Activated CD8-positive, alpha-beta memory T cell treated with anti-CD3 and anti-CD28 coated beads for 4 hours (primary cell): ENCODE results near the gene BANP.
"Not testable (repeated sequence)": the region's sequence is repeated elsewhere in the genome, so short reads cannot be mapped to it uniquely, and the experiment has no call there.

Experiments used
- DNase-seq, 2 donors: peaks; one replicate each; pipeline ENCODE4 v3.0.0-alpha.2; 2020; ENCODE audit warnings: low read depth in 2 of 2

The BANP gene

DNA sequence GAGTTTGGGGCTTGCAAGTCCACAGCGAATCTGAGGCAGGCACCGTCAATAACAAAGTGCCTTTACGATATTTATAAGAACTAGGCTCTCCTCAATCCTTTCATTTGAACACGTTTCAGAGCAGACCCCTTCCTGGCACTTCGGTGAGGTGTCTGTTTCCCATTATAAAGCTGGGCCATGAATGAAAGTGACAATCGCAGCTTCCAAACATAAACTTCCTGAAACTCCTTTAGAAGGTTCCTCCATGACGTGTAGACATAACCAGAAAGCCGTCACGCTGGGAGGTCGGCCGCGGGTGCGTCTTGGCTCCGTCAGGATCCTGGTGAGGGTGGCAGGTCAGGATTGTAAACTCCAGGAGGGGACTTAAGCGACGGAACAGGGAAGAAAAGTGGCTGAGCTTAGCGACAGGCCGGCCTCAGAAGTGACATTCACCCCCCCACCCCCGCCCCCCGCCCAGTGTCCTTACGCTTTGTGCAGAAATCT lies 150.4 kb downstream of the BANP start:
- DNase-seq, result not testable (repeated sequence)

DNA sequence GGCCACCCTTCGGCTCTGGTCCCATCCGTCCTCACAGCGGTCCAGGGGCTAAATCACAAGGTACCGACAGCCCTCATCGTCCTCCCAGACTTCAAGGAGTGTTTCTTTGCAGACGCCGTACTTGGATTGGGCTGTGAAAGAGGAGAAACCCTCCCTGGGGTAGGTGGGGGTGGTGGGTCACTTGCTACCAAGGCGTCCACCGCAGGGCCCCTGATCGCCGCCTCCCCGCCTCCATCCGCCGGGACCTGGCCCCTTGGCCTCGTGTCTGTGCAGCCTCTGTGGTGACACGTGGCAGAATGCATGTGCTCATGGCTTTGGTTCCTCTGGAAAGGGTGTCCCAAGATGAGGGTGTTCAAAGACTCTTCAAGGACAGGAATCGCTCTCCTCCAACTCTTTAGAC lies 151.4 kb downstream of the BANP start:
- DNase-seq, result no peak

DNA sequence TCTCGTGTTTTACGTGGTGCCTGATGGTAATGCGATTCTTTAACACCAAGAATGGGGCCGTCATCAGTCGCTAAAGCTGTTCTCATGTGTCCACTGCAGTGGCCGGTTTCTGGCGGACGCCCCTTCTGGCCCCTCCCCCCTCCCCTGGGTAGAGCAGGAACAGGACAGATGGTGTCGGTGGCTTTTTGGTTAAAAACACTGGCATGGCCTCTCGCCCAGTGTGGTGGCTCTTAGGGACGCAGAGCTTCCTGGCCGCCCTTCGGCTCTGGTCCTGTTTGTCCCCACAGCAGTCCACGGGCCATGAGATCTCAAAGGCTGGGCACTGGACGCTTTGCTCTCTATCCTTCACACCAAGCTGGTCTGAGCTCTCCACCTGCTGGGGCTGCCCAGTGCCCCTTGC lies 151.8 kb downstream of the BANP start:
- DNase-seq, result no peak

- no peak for DNase-seq
These were observed 152.5 kb downstream of the BANP start for GRCh38 chr16:88103581-88104188.

GRCh38 chr16:88104363-88104762 lies 153.1 kb downstream of the BANP start:
- not testable (repeated sequence) for DNase-seq

DNA sequence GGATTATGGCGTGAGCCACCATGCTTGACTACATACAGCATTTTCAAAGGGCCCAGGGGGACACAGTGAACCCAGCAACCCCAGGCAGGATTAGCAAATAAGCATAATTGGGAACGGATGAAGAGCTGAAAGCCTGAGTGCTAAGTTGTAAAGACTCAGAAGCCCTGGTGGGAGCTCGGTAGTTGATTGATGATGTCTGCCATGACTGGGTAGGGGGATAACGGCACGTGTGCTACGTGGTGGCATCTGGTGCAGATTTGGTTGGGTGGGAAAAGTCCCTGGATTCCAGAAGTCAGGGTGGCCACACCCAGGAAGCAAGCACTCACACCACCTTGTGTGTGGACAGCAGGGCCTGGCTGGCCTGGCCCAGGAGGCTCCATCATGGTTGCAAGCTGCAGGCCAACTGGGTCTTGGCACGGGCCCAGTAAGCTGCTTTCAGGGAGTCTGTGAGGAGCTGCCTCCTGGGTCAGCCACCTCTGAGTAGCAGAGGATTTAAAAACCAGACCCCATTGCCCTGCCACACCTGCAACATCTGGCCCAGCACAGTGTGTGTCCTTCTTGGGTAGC lies 154.4 kb downstream of the BANP start:
- not testable (repeated sequence) for DNase-seq

- not testable (repeated sequence) for DNase-seq
These were observed 155.3 kb downstream of the BANP start for GRCh38 chr16:88106566-88106965.

- no peak for DNase-seq
These were observed 157.5 kb downstream of the BANP start for GRCh38 chr16:88108762-88109161.

- not testable (repeated sequence) for DNase-seq
These were observed 158.7 kb downstream of the BANP start for GRCh38 chr16:88109726-88110621.

DNA sequence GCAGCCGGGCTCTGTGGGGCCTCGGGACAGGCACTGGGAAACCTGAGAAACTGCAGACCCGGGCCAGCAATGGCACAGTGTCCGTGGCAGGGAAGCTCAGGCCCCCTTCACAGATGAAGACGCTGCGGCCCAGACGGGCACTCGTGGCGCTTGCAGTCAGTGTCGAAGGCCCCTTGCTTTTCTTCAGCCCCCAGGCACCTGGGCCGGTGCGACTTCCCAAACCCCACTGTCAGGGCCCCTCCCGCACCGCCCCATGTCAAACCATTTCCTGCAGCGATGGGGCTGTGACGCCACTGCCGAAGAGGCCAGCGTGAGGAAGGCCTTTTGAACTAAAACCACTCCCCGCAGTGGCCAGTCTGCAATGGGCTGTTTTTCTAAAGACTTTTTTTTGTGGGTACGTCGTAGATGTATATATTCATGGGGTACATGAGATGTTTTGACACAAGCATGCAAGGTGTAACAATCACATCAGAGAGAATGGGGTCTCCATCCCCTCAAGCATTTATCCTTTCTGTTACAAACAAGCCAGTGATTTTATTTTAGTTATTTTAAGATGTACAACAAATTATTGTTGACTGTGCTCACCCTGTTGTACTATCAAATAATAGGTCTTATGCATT lies 159.8 kb downstream of the BANP start:
- not testable (repeated sequence) for DNase-seq

GRCh38 chr16:88111976-88112375 lies 160.7 kb downstream of the BANP start:
- DNase-seq, result not testable (repeated sequence)

DNA sequence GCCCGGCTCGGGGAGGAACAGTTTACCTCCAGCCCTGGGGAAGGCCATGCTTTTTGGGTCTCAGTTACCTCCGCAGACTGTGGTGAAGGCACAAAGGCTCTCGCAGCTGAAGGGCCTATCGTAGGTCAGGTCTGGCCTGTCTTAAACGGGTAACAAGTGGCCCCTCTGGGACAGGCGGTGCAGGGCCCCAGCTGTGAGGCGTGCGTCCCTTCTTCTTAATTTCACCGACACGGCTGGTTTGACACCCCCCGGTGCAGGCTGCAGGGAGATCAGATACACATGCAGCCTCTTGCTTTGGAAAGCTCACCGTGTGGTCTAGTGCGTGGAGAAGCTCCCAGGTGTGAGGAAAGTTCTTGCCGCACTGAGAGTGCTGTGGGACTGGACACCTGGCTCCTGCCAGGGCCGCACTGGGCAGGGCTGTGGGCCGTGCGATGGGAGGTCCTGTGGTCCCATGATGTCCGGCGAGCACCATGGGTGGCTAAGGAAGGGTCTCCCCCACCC lies 162.4 kb downstream of the BANP start:
- DNase-seq, result no peak

DNA sequence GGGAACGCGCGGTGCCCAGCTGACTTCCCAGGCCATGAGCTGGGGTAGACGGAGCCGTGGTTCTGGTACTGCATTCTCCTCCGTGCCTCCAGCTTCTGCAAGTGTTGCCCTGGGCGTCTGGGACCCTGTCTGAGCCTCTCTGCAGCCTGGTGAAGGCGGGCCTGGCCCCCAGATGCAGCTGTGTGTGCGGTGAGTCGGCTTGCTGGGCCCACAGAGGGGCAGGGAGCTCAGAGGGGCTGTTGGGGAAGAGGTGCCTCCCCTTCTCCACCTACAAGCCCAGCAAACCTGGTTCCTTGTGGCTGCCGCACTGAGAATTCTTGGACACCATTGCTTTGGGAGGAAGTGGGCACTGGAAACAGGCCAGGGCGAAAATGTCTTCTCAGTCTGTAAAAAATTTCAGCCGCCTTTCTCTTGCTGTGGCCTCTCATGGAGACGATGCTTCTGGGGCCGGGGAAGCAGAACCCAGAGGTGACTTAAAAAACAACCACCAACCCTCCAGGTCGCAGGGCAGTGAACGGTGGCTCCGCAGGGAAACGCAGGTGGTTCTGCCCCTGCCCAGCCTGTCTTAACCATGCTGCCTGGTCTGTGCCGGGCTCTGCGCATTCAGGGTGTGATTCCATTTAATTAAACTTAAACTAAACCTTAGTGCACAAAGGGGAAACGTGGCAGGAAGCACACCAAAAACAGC lies 163.5 kb downstream of the BANP start:
- not testable (repeated sequence) for DNase-seq

DNA sequence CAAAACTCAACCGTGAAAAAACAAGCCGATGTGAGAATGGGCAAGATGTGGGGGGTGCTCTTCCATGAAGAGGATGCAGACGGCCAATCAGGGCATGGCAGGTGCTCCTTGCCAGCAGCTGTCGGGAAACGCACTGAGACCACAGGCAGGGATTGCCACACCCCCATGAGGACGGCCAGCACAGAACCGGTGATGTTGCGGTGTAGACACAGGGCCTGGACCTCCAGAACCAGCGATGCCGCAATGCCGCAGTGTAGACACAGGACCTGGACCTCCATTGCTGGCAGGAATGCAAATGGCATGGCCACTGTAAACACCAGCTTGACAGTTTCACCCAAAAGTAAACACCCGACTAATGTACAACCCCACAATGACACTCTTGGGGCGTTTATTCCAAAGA lies 164.9 kb downstream of the BANP start:
- no peak for DNase-seq

DNA sequence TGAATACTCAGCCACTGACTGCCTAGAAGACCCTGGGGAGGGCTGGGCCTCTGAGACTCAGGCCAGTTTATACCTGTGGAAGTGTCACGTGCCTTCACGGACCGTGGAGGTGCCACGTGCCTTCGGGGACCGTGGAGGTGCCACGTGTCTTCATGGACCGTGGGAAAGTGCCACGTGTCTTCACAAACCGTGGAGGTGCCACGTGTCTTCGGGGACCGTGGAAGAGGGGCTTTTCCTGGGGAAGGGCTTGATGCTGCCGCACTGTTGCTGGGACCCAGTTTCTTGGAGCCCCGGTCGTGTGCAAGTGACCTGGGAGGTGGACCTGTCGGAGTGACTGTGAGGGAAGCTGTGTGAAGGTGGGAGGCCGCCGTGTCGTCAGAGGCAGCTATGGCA lies 166.2 kb downstream of the BANP start:
- no peak for DNase-seq

DNA sequence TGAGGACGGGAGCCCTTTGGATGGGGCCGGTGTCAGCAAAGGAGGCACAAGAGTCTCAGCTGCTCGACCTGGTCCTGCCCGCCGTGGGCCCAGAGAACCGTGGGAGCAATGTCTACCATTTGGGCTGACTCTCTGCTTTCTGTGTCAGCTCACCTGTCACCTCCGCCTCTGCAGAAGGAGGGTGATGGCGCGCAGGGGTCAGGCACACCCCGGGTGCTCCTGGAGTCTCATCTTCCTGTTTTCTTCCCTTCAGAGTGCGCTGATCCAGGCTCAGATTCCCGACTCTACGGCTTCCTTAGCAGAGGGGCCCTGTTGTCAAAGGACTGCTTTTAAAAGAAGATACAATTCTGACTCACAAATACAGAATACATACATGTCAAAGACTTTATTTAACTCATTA lies 167.1 kb downstream of the BANP start:
- DNase-seq, result no peak

DNA sequence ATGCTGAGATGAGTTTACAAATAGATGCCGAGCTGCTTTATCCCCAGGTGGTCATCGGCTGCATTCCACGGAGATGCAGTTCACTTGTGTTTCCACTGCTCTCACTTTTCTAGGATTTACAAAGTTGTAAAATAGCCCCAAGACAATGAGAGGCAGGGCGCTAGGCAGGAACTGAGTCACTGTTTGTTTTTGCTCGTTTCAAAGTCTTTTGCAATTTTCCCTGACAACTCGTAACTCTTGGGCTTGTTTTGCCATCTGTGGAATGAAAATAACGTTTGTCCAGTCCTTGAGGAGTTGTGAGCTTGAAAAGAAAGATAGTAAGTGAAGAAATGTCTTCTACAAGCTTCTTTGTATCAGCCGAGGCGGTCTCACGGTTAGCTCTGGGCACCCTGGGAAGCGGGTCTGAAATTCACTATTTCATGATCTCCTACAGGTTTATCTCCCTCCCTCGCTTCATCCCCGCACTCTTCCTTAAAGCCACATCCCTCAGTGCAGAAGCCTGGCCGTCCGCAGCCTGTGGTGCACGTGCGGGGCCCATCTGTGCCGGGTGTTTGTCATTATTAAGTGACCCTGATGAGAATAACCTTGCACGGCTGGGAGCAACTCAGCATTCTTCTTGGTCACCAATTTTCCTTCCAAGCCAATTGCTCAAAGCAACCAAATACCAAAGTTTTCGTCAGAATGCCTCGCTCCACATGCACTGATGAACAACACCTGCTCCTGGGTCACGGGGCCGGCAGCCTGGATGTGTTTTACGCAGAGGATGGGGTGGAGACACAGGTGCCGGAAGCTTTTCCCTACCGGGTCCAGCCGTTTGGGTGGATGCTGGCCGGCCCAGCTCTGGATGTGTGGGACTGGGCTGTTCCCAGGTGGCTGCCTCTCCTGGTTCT lies 167.9 kb downstream of the BANP start:
- not testable (repeated sequence) for DNase-seq

DNA sequence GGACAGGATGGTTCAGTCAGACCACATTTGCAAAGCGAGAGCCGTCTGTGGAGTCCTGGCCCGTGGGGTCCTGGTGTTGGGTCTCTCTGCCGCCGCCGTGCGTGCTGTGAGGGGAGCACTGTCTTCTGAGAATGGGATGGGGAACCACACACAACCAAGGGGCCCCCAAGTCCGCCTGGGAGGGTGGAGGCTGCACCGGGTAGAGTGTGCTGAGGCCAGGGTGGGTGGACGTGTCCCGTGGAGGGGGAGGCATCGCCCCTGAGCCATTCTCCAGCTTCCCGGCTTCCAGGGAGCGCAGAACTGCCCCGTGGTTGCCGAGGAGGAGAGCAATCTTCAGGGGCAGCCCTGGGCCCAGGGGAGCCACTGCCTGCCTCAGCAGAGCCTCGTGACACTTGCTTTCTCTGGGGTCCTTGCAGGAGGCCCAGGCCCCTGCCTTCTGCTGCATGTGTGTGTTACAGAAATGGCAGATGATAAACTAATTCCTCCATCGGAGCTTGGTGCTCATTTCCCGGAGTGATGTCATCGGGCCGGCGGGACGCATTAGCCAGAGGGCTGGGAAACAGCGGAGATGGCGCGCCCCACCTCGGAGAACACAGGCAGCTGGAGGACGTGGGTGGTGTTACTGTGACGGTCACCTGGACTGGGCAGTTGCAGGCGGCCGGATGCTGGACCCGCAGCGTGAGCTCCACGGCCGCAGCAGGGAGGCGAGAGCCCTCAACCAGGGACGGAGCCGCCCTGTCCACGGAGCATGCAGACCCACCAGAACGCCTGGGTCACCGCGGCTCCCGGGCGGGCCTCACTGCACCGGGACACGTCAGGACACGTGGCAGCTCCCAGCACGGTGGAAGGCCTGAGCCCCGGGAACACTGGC lies 168.9 kb downstream of the BANP start:
- DNase-seq, result not testable (repeated sequence)

GRCh38 chr16:88120812-88121211 lies 169.6 kb downstream of the BANP start:
- no peak for DNase-seq
